ENCODE data around the gene CSTB.

- TF ChIP-seq CTCF (IDR thresholded peaks at IDR 0.05) (no peak), POLR2A (IDR thresholded peaks at IDR 0.05) (no peak)
Observed at GRCh38 chr21:43772425-43772821, 3.7 kb downstream of the CSTB start.

All from esophagus squamous epithelium (tissue), 4 donors.